ENCODE data around the gene GGACT. TPM values are rescaled to one million over a fixed set of nuclear protein-coding genes. Genes with fewer than 3 reads are reported as not detected.

The GGACT gene
- total RNA-seq, 1 donor from 2014 or later: 4.7 TPM

DNA sequence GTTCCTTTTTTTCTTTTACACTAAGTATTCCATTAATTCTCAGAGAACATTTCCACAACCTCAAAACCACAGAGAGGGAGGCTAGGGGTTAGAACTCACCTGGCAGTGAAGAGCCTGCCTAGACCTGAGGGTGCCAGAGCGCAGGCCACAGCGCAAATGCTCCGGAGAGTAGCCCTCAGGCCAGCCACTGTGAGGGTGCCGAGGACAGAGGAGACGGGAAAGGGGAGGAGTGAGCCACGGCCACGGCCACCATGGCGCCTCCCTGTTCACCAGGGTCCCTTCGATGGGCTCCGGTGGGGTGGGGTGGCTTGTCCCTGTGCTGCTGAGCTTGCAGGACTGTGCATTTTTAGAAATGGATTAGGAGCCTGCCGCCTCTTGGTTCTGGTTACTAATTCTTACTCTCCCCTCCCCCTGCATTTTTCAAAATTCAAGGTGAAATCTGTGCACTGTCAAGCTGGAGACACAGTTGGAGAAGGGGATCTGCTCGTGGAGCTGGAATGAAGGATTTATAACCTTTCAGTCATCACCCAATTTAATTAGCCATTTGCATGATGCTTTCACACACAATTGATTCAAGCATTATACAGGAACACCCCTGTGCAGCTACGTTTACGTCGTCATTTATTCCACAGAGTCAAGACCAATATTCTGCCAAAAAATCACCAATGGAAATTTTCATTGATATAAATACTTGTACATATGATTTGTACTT, 58.8 kb downstream of the GGACT start:
- peaks cover 9% of the 10 kb centered on the region for H3K4me1 ChIP-seq
- H3K27me3 ChIP-seq: no peaks in the 10 kb centered on the region
- intact Hi-C loops (cut with DNase I): no loop called here
- H3K36me3 ChIP-seq: no peaks in the 10 kb centered on the region
- no peak overlapping the region for H3K4me3 ChIP-seq
- DNase-seq (ENCODE audit: extremely low spot score in 2 of 2): no peak
- H3K9me3 ChIP-seq: no peaks in the 10 kb centered on the region
- TF ChIP-seq, protein P1, sequence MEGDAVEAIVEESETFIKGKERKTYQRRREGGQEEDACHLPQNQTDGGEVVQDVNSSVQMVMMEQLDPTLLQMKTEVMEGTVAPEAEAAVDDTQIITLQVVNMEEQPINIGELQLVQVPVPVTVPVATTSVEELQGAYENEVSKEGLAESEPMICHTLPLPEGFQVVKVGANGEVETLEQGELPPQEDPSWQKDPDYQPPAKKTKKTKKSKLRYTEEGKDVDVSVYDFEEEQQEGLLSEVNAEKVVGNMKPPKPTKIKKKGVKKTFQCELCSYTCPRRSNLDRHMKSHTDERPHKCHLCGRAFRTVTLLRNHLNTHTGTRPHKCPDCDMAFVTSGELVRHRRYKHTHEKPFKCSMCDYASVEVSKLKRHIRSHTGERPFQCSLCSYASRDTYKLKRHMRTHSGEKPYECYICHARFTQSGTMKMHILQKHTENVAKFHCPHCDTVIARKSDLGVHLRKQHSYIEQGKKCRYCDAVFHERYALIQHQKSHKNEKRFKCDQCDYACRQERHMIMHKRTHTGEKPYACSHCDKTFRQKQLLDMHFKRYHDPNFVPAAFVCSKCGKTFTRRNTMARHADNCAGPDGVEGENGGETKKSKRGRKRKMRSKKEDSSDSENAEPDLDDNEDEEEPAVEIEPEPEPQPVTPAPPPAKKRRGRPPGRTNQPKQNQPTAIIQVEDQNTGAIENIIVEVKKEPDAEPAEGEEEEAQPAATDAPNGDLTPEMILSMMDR (IDR thresholded peaks at IDR 0.05): no peak
- no peak for TF ChIP-seq POLR2AphosphoS5 (IDR thresholded peaks at IDR 0.05; ENCODE audit: insufficient read depth in 1 of 2, low read depth in 1 of 2)
- TF ChIP-seq POLR2A (IDR thresholded peaks at IDR 0.05): no peak
- H3K27ac ChIP-seq: peak overlapping the region; percentile 63

DNA sequence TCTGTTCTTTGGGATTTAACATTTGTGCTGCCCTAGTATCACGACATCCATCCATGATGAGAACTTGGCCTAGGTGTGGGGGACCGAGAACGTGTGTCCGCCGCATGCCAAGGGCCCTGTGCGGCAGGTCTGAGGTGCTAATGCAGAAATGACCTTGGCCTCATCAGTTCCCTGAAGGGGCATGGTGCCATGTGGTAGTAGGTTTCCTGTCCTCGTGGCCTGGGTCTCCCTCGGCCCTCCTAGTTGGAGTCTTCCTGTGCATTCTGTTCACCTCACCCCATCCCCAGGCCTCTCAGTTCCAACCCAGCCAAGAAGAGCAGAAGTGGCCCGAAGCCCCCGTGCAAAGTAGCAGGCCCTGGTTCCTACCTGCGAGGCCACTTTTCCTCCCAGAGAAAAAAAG, 59.8 kb downstream of the GGACT start:
- H3K4me1 ChIP-seq: peaks cover 9% of the 10 kb centered on the region
- intact Hi-C loops (cut with DNase I): no loop called here
- DNase-seq (ENCODE audit: extremely low spot score in 2 of 2): peak in 1 of 2 donors; percentile 84
- H3K27ac ChIP-seq: no peak overlapping the region
- no peak overlapping the region for H3K4me3 ChIP-seq
- TF ChIP-seq, protein P1 (IDR thresholded peaks at IDR 0.05): no peak
- TF ChIP-seq POLR2AphosphoS5 (IDR thresholded peaks at IDR 0.05; ENCODE audit: insufficient read depth in 1 of 2, low read depth in 1 of 2) (no peak), POLR2A (IDR thresholded peaks at IDR 0.05) (no peak)
- H3K27me3 ChIP-seq: no peaks in the 10 kb centered on the region
- no peaks in the 10 kb centered on the region for H3K36me3 ChIP-seq
- no peaks in the 10 kb centered on the region for H3K9me3 ChIP-seq

DNA sequence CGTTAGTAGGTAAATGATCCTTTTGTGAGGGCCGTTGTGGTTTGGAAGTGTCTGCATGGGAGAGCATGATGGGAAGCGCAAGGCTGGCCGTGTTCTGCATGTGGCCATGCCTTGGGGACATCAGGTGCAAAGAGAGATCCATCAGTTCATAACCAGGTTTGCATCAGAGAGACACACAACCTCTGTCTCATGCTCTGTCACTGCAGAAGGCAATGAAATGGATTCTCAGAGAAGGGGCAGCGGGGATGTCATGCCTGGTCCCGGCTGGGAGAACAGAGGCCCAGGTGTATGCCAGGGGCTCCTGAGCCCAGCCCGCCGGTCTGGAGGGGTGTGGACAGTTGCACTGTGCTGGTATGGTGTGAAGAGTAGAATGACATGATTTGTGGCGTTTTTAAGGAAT, 60.2 kb downstream of the GGACT start:
- Histone ChIP-seq H3K9me3 (no peaks in the 10 kb centered on the region), H3K4me1 (peaks cover 9% of the 10 kb centered on the region), H3K4me3 (no peak overlapping the region), H3K36me3 (no peaks in the 10 kb centered on the region), H3K27ac (no peak overlapping the region), H3K27me3 (no peaks in the 10 kb centered on the region)
- intact Hi-C loops (cut with DNase I): no loop called here
- peak in 1 of 2 donors; percentile 56 for DNase-seq (ENCODE audit: extremely low spot score in 2 of 2)
- no peak for TF ChIP-seq POLR2AphosphoS5 (IDR thresholded peaks at IDR 0.05; ENCODE audit: insufficient read depth in 1 of 2, low read depth in 1 of 2)
- TF ChIP-seq POLR2A (IDR thresholded peaks at IDR 0.05): no peak

DNA sequence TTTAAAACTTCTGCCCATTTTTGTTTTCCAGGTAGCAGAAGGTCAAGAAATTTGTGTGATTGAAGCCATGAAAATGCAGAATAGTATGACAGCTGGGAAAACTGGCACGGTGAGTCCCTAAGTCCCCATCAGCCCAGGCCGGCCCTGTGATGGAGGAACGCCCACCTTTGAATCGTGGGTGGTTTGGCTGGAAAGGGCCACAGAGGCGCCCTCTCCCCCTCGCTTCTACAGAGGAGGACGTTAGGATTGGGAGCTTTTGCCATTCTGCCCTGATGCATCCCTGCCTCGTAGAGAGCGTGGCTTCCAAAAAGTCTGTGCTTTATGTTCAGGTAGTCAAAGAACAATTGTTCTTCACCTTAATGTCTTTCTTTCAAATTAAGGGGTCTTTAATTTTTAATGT, 60.9 kb downstream of the GGACT start:
- H3K4me3 ChIP-seq: no peak overlapping the region
- peaks cover 9% of the 10 kb centered on the region for H3K4me1 ChIP-seq
- intact Hi-C loops (cut with DNase I): no loop called here
- TF ChIP-seq POLR2A (IDR thresholded peaks at IDR 0.05) (no peak), POLR2AphosphoS5 (IDR thresholded peaks at IDR 0.05; ENCODE audit: insufficient read depth in 1 of 2, low read depth in 1 of 2) (no peak)
- TF ChIP-seq, protein P1 (IDR thresholded peaks at IDR 0.05): no peak
- H3K36me3 ChIP-seq: no peaks in the 10 kb centered on the region
- H3K27me3 ChIP-seq: no peaks in the 10 kb centered on the region
- no peak overlapping the region for H3K27ac ChIP-seq
- DNase-seq (ENCODE audit: extremely low spot score in 2 of 2): no peak
- H3K9me3 ChIP-seq: no peaks in the 10 kb centered on the region

DNA sequence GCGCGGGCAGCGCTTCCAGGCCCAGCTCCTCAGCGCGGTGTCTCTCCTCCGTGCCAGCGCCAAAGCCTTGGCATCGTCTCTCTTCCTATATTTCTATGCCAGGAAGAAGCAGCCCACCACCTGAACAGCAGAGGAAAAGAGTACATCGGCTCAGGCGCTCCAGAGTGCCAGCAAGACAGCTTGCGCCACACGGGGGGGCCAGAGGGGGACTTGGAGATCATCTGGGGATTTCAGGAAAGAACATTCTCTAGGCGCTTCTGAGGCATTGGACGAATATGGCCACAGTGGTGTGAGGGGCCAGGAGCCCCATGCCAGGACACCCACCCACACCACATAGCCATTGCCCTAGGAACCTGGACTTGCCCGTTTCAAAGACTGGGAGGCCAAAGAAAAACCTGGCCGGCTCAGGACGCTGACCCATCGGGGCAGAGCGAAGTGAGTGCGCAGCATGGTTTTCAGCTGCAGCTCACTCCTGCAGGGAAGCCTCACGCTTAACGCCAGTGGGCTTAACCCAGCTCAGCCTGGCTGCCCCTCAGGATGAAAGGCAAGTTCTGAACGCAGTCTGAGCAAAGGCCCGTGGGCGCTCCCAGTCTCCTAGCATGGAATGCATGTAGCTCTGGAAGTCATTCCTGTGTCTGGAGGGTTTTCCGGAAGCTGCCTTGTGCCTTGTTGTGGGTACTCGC, 62.1 kb downstream of the GGACT start:
- TF ChIP-seq POLR2AphosphoS5 (IDR thresholded peaks at IDR 0.05; ENCODE audit: insufficient read depth in 1 of 2, low read depth in 1 of 2): no peak
- TF ChIP-seq, protein P1 (IDR thresholded peaks at IDR 0.05): no peak
- TF ChIP-seq POLR2A (IDR thresholded peaks at IDR 0.05): no peak
- intact Hi-C loops (cut with DNase I): no loop called here

More for the DNA sequence above, 62.1 kb downstream of the GGACT start:
- no peaks in the 10 kb centered on the region for H3K36me3 ChIP-seq
- DNase-seq (ENCODE audit: extremely low spot score in 2 of 2): peak in 1 of 2 donors; percentile 74
- no peaks in the 10 kb centered on the region for H3K27me3 ChIP-seq
- H3K9me3 ChIP-seq: no peaks in the 10 kb centered on the region
- H3K27ac ChIP-seq: no peak overlapping the region
- H3K4me3 ChIP-seq: no peak overlapping the region
- peaks cover 4% of the 10 kb centered on the region for H3K4me1 ChIP-seq

Measured in vagina (tissue), 2 donors.